ENCODE data around the gene KIF20B.
"Not testable (repeated sequence)": the region's sequence is repeated elsewhere in the genome, so short reads cannot be mapped to it uniquely, and the experiment has no call there.

KIF20B gene

DNA sequence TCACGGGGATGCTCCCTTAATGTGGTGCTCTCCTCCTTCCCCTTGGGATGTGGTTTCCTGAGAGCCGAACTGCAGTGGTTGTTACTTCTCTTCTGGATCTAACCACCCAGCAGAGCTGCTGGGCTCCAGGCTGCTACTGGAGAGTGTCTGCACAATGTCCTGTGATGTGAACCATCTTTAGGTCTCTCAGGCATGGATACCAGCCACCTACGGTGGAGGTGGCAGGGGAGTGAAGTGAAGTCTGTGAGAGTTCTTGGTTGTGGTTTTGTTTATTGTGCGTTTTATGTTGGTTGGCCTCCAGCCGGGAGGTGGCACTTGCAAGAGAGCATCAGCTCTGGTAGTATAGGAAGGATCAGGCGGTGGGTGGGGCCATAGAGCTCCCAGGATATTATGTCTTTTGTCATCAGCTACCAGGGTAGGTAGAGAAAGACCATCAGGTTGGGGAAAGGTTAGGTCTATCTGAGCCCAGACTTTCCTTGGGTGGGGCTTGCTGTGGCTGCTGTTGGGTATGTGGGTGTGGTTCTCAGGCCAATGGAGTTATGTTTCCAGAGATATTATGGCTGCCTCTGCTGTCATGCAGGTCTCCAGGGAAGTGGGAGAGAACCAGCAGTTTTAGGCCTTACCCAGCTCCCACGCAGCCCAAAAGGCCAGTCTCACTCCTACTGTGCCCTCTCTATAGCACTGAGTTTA is 87.9 kb downstream of the KIF20B start:
- no peak for DNase-seq

DNA sequence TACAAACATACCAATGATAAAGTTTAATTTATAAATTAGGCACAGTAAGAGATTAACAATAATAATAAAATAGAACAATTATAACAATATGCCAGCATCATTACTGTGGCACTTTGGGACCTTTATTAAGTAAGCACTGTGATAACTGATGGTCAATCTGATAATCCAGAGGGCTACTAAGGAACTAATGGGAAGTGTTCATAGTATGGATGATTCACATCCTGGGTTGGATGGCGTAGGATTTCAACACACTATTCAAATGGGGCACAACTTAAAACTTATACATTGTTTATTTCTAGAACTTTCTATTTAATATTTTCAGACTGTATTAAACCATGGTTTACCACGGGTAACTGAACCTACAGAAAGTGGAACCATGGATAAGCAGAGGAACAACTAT is 90.8 kb downstream of the KIF20B start:
- DNase-seq: no peak

DNA sequence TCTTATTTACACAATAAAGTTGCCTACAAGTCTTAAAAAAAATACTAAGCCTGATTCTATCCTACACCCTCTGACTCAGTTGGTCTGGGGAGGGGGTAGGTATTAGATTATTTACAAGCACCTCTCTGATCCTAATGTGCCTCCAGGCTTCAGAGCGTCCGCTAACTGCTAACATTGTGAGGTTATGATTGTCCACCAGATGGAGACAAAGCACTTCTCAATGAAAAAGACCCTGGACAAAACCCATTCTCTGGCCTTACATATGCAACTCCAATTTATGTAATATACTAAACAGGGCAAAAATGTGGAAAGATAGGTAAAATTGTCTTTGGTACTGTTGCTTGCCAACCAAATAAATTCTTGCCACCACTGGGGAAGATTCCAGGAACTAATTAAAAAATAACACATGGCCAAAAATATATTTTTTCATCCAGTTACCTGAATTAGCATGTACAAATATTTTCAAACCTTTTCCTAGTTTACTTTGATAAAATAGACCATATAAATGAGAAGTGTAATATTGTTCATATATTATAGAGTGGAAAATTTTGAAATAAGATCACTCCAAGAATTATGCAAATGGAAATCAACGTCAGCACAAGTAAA is 92.4 kb downstream of the KIF20B start:
- peak; percentile 23 for DNase-seq

DNA sequence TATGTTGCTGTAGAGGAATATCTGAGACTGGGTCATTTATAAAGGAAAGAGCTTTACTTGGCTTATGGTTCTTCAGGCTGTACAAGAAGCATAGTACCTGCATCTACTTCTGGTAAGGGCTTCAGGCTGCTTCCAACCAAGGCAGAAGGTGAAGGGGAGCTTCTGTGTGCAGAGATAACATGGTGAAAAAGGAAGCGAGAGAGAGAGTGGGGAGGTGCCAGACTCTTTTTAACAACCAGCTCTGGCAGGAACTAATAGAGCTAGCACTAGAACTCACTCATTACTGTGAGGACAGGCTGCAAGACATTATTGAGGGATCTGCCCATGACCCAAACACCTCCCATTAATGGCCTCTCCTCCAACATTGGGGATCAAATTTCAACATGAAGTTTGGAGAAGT is 94.5 kb downstream of the KIF20B start:
- DNase-seq: no peak

DNA sequence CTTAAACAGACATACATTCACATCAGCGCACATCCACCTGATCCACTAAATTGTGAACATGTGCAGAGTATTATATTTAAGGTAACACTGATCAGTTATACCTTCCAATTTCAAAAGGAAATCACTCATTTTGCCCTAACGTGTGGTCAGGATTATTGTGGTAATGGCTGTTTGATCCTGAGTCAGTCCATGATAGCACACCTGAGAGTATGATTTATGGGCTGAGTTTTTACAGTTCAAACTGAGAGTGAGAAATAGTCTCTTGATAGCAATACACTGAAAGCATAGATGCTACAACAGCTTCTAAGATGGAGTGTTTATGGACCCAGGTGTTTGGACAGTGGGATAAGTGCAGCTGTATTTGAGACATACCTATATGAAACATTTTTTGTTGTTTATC is 96.7 kb downstream of the KIF20B start:
- no peak for DNase-seq

DNA sequence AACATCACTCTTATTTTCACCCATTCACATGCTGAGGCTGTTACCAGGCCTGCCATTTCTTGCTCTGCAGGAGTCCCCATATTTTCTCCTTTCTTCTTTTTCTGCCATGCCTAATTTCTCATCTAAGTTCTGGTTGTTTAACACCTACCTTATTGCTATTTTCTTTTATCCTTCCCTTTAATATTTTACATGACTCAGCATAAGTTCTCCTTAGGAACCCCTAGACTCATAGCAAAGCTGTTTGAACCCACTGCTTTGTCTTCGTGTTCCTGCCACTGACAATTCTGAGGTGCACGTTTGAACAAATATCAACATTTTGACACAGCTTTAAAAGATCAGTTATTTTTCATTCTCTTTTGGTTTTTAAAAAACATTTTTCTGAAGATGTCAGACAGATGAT is 98.2 kb downstream of the KIF20B start:
- no peak for DNase-seq

DNA sequence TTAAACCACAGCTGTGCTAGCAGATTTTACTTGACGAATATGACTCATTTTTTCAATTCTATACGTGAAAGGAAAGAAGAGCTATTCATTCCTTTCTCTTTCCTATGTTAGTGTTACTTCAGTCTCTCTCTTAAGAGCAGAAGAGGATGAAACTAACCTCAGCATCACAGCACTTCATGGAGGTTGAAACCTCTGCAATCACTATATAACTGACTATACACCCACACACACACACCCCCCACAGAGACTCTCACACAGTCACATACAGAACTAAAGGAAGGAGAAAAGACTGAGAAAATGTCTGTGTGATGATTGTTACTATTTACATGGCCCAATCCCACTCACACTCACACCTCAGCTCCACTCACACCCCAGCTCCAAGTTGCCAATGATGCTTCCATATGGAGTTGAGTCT is 104.2 kb downstream of the KIF20B start:
- peak; percentile 62 for DNase-seq

DNA sequence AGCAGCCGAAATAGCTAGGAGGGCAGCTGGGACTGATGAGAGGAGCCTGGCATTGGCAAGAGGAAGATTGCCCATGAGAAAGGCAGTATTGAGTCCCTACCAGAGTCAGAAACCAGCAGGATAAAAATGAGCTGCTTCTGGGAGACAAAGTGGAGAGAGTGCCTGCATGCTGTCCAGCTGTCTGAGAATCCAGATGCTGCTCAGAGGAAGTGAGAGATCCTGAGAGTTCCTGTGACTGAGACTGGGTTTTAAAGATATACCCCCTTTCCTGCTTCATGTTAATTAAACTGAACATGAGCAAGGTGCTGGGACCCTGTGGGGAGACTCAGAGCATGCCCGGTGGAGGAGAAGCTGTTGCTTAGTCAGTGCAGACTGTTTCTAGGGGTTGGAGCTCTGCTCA is 107.5 kb downstream of the KIF20B start:
- DNase-seq: no peak

DNA sequence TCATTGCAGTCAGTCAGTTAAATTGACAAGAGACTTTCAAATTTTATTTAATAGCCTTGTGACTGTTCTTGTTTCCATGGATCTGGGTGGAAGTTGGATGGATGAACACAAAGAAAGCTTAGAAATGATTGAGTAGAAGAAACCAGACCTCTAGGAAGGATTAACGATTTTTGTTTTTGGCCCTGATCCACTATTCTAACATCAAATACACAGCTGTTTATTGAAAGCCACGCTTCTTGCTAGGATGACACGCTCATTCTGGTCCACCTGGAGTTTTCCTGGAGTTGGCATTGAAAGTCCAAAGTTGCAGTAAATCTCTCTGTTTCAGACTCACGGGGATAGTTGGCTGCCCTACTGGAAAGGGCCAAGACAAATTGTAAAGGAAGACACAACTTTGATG is 108.4 kb downstream of the KIF20B start:
- no peak for DNase-seq

DNA sequence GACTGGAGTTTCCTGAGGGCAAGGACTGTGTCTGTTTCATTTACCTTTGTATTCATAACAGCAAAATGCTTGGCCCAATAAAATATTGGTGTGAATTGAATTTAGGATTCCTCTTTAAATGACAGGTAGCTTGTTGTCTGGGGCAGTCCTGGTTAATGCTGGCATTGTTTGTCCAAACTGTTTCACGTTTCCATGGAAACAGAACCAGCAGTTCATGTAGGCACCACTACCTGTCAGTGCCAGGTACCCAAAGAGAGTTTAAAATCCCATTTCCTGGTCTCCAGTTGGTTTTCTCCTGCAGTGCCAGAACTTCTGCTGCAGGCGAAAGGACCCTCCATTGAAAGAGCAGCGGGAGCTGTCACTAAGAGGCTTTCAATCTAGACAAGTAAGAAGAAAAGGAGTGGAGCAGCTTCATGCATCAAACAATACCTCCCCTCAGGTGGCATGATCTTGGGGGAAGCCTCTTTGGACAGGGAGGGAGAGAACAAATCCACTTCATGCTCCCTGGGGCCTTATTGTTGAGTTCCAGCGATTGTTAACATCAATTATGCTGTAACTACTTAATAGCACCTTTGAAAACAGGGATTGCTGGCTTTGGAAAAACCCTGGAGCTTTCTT is 109.6 kb downstream of the KIF20B start:
- no peak for DNase-seq

DNA sequence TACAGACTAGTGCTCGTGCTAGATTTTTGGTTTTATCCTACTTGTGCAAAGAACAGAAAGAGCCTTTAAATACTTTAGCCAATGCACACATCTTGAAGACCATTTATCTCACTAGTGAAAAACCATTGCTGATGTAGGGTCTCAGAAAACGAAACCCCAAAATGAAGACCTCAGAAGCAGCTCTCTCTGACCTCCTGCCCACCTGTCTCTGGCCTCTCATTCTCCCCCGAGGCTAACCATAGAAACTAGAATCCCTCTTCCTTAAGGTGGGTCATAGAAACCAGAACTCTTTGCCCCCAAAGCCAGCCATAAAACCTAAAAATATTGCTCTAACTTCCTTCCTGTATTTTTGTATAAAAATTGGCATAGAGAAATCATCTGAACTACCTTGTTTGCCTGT is 112.2 kb downstream of the KIF20B start:
- no peak for DNase-seq

DNA sequence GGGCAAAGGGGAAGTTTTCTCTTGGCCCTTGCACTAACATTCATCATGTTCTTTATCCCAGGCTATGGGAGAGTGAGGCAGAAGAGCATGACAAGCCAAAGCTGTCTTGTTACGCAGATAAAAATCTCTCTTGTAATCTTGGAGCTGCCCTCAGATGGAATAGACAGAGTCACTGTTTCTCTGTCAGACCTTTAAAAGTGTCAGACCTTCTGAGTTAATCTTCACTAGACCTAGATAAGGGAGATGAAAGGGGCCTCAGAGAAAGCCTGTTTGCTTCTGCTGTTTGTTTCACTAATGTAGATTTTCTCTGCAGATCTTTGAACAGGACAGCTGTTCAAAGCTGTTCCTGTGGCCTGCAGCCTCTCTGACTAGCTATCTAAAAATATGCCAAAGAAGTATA is 112.9 kb downstream of the KIF20B start:
- no peak for DNase-seq

DNA sequence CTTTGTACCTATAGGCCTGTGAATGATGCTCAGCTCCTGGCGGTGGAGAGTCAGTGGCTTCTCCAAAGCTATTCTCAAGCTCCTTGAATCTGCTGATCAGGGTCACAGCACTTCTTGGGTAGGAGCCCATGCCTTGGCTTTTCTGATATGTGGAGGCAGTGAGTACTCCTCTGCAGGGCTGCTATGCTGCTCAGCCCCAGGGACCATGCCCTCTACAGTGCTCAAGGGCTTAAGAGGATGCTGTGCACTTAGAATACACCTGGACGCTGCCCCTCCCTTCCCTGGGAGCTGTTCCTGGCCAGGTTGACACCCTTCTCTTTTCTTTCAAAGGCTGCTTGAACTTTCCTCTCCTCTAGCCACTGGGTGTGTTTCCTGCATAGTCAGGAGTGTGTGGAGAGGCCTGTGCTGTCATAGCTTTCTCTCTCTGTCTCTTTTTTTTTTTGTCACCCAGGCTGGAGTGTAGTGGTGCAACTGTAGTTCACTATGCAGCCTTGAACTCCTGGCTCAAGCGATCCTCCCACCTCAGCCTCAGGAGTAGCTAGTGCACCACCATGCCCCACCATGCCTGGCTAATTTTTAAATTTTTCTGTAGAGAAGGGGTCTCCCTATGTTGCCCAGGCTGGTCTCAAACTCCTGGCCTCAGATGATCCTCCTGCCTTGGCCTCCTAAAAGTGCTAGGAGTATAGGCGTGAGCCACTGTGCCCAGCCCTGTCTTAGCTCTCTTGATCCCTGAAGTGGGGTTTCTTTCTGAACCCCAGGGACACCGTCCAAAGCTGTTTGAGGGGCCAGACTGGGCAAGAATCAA is 113.9 kb downstream of the KIF20B start:
- no peak for DNase-seq

DNA sequence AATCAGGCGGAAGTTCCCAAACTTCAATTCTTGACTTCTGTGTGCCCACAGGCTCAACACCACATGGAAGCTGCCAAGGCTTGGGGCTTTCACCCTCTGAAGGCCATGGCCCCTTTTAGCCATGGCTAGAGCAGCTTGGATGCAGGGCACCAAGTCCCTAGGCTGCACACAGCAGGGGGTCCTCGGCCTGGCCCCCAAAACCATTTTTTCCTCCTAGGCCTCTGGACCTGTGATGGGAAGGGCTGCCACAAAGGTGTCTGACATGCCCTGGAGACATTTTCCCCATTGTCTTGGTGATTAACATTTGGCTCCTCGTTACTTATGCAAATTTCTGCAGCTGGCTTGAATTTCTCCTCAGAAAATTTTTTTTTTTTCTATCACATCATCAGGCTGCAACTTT is 117.6 kb downstream of the KIF20B start:
- not testable (repeated sequence) for DNase-seq
